ENCODE data around the gene MCEE. TPM values are rescaled to one million over a fixed set of nuclear protein-coding genes. Genes with fewer than 3 reads are reported as not detected.

Gene MCEE
- total and polyA plus RNA-seq, 2 experiments from 2014 or later = 32.8 to 51.1 TPM

- no peak for DNase-seq (ENCODE audit: low read depth in 1 of 2, low spot score in 1 of 2)
- no peak overlapping the region for H3K27ac ChIP-seq
- no peak for TF ChIP-seq CTCF (IDR thresholded peaks at IDR 0.05; ENCODE audit: low read depth, low read length)
- no peaks in the 10 kb centered on the region for H3K4me1 ChIP-seq (ENCODE audit: low read depth)
- no peak overlapping the region for H3K4me3 ChIP-seq
- H3K27me3 ChIP-seq = no peaks in the 10 kb centered on the region
- H3K9me3 ChIP-seq (ENCODE audit: low read depth) = no peaks in the 10 kb centered on the region
- peaks cover 3% of the 10 kb centered on the region for H3K36me3 ChIP-seq
These were observed 47.4 kb downstream of the MCEE start for GRCh38 chr2:71082402-71083252.

- peaks cover 6% of the 10 kb centered on the region for H3K36me3 ChIP-seq
- H3K27ac ChIP-seq = no peak overlapping the region
- H3K9me3 ChIP-seq (ENCODE audit: low read depth) = no peaks in the 10 kb centered on the region
- TF ChIP-seq CTCF (IDR thresholded peaks at IDR 0.05; ENCODE audit: low read depth, low read length) = no peak
- H3K4me3 ChIP-seq = no peak overlapping the region
- no peaks in the 10 kb centered on the region for H3K27me3 ChIP-seq
- no peak for DNase-seq (ENCODE audit: low read depth in 1 of 2, low spot score in 1 of 2)
- no peaks in the 10 kb centered on the region for H3K4me1 ChIP-seq (ENCODE audit: low read depth)
These were observed 51.4 kb downstream of the MCEE start for GRCh38 chr2:71078624-71079023.

- H3K27me3 ChIP-seq = no peaks in the 10 kb centered on the region
These were observed 55.1 kb downstream of the MCEE start for GRCh38 chr2:71074893-71075395.

GRCh38 chr2:71073475-71073874 is 56.6 kb downstream of the MCEE start:
- peaks cover 5% of the 10 kb centered on the region for H3K4me1 ChIP-seq (ENCODE audit: low read depth)
- H3K36me3 ChIP-seq = peaks cover 12% of the 10 kb centered on the region
- TF ChIP-seq CTCF (IDR thresholded peaks at IDR 0.05; ENCODE audit: low read depth, low read length) = no peak
- H3K9me3 ChIP-seq (ENCODE audit: low read depth) = no peaks in the 10 kb centered on the region
- H3K27ac ChIP-seq = no peak overlapping the region
- no peaks in the 10 kb centered on the region for H3K27me3 ChIP-seq
- no peak for DNase-seq (ENCODE audit: low read depth in 1 of 2, low spot score in 1 of 2)
- H3K4me3 ChIP-seq = no peak overlapping the region

More at GRCh38 chr2:71074893-71075395, 55.1 kb downstream of the MCEE start:
- H3K27ac ChIP-seq = no peak overlapping the region
- no peaks in the 10 kb centered on the region for H3K9me3 ChIP-seq (ENCODE audit: low read depth)
- no peak for TF ChIP-seq CTCF (IDR thresholded peaks at IDR 0.05; ENCODE audit: low read depth, low read length)
- DNase-seq (ENCODE audit: low read depth in 1 of 2, low spot score in 1 of 2) = no peak
- H3K4me3 ChIP-seq = no peak overlapping the region
- H3K36me3 ChIP-seq = peaks cover 14% of the 10 kb centered on the region
- no peaks in the 10 kb centered on the region for H3K4me1 ChIP-seq (ENCODE audit: low read depth)

GRCh38 chr2:71072492-71072891 is 57.5 kb downstream of the MCEE start:
- DNase-seq (ENCODE audit: low read depth in 1 of 2, low spot score in 1 of 2) = no peak
- Histone ChIP-seq H3K4me3 (no peak overlapping the region), H3K9me3 (ENCODE audit: low read depth) (no peaks in the 10 kb centered on the region), H3K4me1 (ENCODE audit: low read depth) (peaks cover 5% of the 10 kb centered on the region), H3K27ac (no peak overlapping the region), H3K27me3 (no peaks in the 10 kb centered on the region), H3K36me3 (peaks cover 12% of the 10 kb centered on the region)
- no peak for TF ChIP-seq CTCF (IDR thresholded peaks at IDR 0.05; ENCODE audit: low read depth, low read length)
